Cardiac muscle cell (in vitro differentiated cells and primary cell): ENCODE data around the gene COL23A1. TPM values are rescaled to one million over a fixed set of nuclear protein-coding genes. Genes with fewer than 3 reads are reported as not detected.
"Not testable (repeated sequence)": the region's sequence is repeated elsewhere in the genome, so short reads cannot be mapped to it uniquely, and the experiment has no call there.

ENCODE experiments used
- DNase-seq, 2 donors: peaks; one replicate each; pipeline versions ENCODE4 v3.0.0 to v3.0.0-alpha.2; 2010 to 2017; ENCODE audit warnings: low read depth in 1 of 2, low spot score in 1 of 2
- H3K27ac ChIP-seq: fragments of 200-600 bp; sonication (generic); 2 replicates; pipeline ENCODE4 v1.5.1; 2016
- H3K27me3 ChIP-seq: fragments of 200-600 bp; sonication (generic); 2 replicates; pipeline ENCODE4 v1.6.0; 2016; ENCODE audit warnings: control low read depth
- H3K36me3 ChIP-seq: fragments of 200-600 bp; sonication (generic); 2 replicates; pipeline ENCODE4 v1.5.1; 2016; ENCODE audit warnings: control low read depth
- H3K4me1 ChIP-seq: fragments of 200-600 bp; sonication (generic); 2 replicates; pipeline ENCODE4 v1.8.1; 2017; ENCODE audit warnings: low read depth, mild to moderate bottlenecking, mixed run types
- H3K4me3 ChIP-seq: fragments of 200-600 bp; sonication (generic); 2 replicates; pipeline ENCODE4 v1.5.1; 2016; ENCODE audit warnings: mild to moderate bottlenecking
- H3K9me3 ChIP-seq: fragments of 200-600 bp; sonication (generic); 2 replicates; pipeline ENCODE4 v1.5.1; 2017; ENCODE audit warnings: low read depth, mild to moderate bottlenecking, control low read depth
- CTCF ChIP-seq: IDR thresholded peaks from 2 replicates; pipeline ENCODE4 v1.5.1; 2012; ENCODE audit warnings: low read depth, mild to moderate bottlenecking, low read length
- polyA plus RNA-seq: library from polyadenylated mRNA; unstranded; fragments of >200 nt; fragmentation: Nextera tagmentation; extraction: Ambion mirVana; gene quantifications from 2 replicates; pipeline ENCODE4 v1.2.1, GENCODE V29; 2016
- total RNA-seq: library from RNA; depleted of rRNA; stranded (reverse); fragments of >200 nt; gene quantifications from 2 replicates; pipeline ENCODE4 v1.2.3, GENCODE V29; 2016

COL23A1 gene
- total and polyA plus RNA-seq, 2 experiments from 2014 or later: 28.9 to 43.0 TPM

DNA sequence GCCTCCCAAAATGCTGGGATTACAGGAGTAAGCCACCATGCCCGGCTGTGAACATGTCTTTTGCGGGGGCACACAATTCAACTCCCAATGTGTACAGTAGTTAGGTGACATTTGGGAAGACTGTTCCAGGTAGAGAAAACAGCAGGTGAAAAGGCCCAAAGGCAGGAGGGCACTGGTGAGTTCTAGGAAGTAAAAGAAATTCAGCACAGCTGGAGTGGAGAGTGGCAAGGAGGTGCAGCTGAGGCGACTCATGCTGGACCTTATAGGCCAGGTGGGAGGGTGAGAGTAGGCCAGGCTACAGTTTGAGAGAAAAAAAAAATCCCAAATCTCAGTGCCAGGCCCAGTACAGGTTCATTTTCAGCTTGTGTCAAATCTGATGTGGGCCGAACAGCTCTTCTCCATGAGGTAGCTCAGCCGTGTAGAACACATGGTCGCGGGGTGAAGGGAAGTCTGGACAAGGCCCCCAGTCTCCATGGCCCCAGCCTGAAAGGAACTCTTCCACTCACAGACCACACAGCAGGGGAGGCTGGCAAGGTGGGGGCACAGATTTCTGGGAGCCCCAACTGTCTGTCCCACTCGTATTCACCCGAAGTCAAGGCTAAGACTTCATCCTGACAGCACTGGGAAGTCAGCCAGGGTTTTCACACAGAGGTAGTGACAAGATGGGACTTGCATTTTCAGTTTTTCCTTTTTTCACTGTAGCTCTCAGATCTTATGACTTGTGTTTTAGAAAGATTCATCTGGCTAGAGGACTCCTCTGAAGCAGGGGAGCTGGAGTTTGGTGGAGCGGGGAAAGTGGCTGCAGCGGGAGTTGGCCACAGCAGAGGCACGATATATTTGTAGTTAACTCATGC lies 390.4 kb downstream of the COL23A1 start:
- no peak for DNase-seq
- Histone ChIP-seq H3K4me1 (no peaks in the 10 kb centered on the region), H3K4me3 (no peak overlapping the region)

DNA sequence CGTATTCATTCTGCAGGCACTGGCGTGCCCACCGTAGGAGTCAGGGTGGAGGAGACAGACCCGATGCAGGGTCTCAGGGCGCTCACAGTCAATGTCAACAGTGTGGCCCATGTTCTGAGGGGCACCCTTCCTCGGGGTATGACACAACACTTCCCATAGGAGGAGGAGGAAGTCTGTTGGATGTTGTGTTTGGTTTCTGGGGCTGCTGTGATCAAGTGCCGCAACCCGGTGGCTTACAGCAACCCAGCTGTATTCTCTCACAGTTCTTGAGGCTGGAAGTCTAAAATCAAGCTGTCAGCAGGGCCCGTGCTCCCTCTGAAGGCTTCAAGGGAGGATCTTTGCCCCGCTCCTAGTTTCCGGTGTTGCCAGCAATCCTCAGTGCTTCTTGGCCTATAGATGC lies 391.5 kb downstream of the COL23A1 start:
- peak in 1 of 2 donors; percentile 32 for DNase-seq
- Histone ChIP-seq H3K9me3 (no peaks in the 10 kb centered on the region), H3K36me3 (no peaks in the 10 kb centered on the region), H3K4me3 (no peak overlapping the region), H3K27me3 (no peaks in the 10 kb centered on the region), H3K4me1 (no peaks in the 10 kb centered on the region), H3K27ac (no peak overlapping the region)
- no peak for TF ChIP-seq CTCF

More for the DNA sequence above, 390.4 kb downstream of the COL23A1 start:
- no peaks in the 10 kb centered on the region for H3K9me3 ChIP-seq
- no peaks in the 10 kb centered on the region for H3K36me3 ChIP-seq
- no peaks in the 10 kb centered on the region for H3K27me3 ChIP-seq
- no peak for TF ChIP-seq CTCF
- H3K27ac ChIP-seq: no peak overlapping the region

DNA sequence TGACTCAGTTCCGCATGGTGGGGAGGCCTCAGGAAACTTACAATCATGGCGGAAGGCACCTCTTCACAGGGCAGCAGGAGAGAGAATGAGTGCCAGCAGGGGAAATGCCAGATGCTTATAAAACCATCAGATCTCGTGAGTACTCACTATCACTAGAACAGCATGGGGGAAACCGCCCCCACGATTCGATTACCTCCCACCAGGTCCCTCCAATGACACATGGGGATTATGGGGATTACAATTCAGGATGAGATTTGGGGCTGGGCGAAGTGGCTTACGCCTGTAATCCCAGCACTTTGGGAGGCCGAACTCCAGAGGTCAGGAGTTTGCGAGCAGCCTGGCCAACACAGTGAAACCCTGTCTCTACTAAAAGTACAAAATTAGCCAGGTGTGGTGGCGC lies 392.0 kb downstream of the COL23A1 start:
- not testable (repeated sequence) for H3K27me3 ChIP-seq, DNase-seq

GRCh38 chr5:178196986-178197385 lies 393.2 kb downstream of the COL23A1 start:
- peak; percentile 47 for TF ChIP-seq CTCF
- Histone ChIP-seq H3K27ac (no peak overlapping the region), H3K4me3 (no peak overlapping the region), H3K4me1 (no peaks in the 10 kb centered on the region), H3K9me3 (no peaks in the 10 kb centered on the region), H3K36me3 (no peaks in the 10 kb centered on the region), H3K27me3 (no peaks in the 10 kb centered on the region)
- no peak for DNase-seq

More for the DNA sequence above, 392.0 kb downstream of the COL23A1 start:
- H3K4me1 ChIP-seq, H3K27ac ChIP-seq, H3K4me3 ChIP-seq, H3K36me3 ChIP-seq, H3K9me3 ChIP-seq: not testable (repeated sequence)

GRCh38 chr5:178196281-178196812 lies 393.8 kb downstream of the COL23A1 start:
- H3K4me3 ChIP-seq: no peak overlapping the region
- no peaks in the 10 kb centered on the region for H3K27me3 ChIP-seq
- H3K27ac ChIP-seq: no peak overlapping the region
- no peaks in the 10 kb centered on the region for H3K9me3 ChIP-seq
- no peak for TF ChIP-seq CTCF
- DNase-seq: no peak
- no peaks in the 10 kb centered on the region for H3K4me1 ChIP-seq
- H3K36me3 ChIP-seq: no peaks in the 10 kb centered on the region

- Histone ChIP-seq H3K9me3 (no peaks in the 10 kb centered on the region), H3K4me3 (no peak overlapping the region), H3K27ac (no peak overlapping the region), H3K36me3 (no peaks in the 10 kb centered on the region), H3K4me1 (no peaks in the 10 kb centered on the region), H3K27me3 (no peaks in the 10 kb centered on the region)
- no peak for TF ChIP-seq CTCF
- no peak for DNase-seq
Measured at GRCh38 chr5:178194026-178194425, 396.2 kb downstream of the COL23A1 start.
